ENCODE measurements around the gene OLIG2. TPM values are rescaled to one million over a fixed set of nuclear protein-coding genes. Genes with fewer than 3 reads are reported as not detected.

Gene OLIG2
- not detected for polyA plus RNA-seq

- peaks cover 60 to 63% of the 10 kb centered on the region in 2 donors for H3K4me1 Mint-ChIP-seq
- peak within 1 kb of the TSS; percentile 47 to 70 (median 60) for H3K4me3 Mint-ChIP-seq
- peak within 1 kb of the TSS in 4 of 6 donors; percentile 40 to 84 (median 52) for H3K27ac Mint-ChIP-seq
- peaks cover 0 to 6% (median 0%) of the 10 kb centered on the region in 3 donors for H3K36me3 Mint-ChIP-seq
- DNase-seq, result no peak
- H3K9me3 Mint-ChIP-seq, result peaks cover 0 to 7% (median 0%) of the 10 kb centered on the region in 6 donors
- peaks cover 58 to 71% (median 61%) of the 10 kb centered on the region in 3 donors for H3K27me3 Mint-ChIP-seq (ENCODE audit: low read depth in 3 of 3)
These were observed at the start of gene OLIG2 for GRCh38 chr21:33025489-33026442. Gene OLIG2, plus strand, starts transcription at chr21:33025935. Its CDS starts 928 bp downstream, at chr21:33026863.

- peaks cover 4 to 11% (median 4%) of the 10 kb centered on the region in 3 donors for H3K27me3 Mint-ChIP-seq (ENCODE audit: low read depth in 3 of 3)
- DNase-seq, result no peak
These were observed 48.9 kb upstream of the OLIG2 start for GRCh38 chr21:32976791-32977190.

GRCh38 chr21:32977216-32977615, 48.5 kb upstream of the OLIG2 start:
- no peak overlapping the region for H3K27ac Mint-ChIP-seq

More at GRCh38 chr21:32976791-32977190, 48.9 kb upstream of the OLIG2 start:
- no peak overlapping the region for H3K27ac Mint-ChIP-seq
- no peaks in the 10 kb centered on the region for H3K4me1 Mint-ChIP-seq
- H3K4me3 Mint-ChIP-seq, result no peak overlapping the region
- H3K9me3 Mint-ChIP-seq, result peaks cover 0 to 2% (median 0%) of the 10 kb centered on the region in 6 donors
- H3K36me3 Mint-ChIP-seq, result no peaks in the 10 kb centered on the region

GRCh38 chr21:32978331-32979270, 47.1 kb upstream of the OLIG2 start:
- peaks cover 4 to 9% (median 4%) of the 10 kb centered on the region in 3 donors for H3K27me3 Mint-ChIP-seq (ENCODE audit: low read depth in 3 of 3)

More at GRCh38 chr21:32977216-32977615, 48.5 kb upstream of the OLIG2 start:
- DNase-seq, result no peak
- Mint-ChIP-seq H3K36me3 (no peaks in the 10 kb centered on the region), H3K4me1 (no peaks in the 10 kb centered on the region), H3K27me3 (ENCODE audit: low read depth in 3 of 3) (peaks cover 4 to 11% (median 4%) of the 10 kb centered on the region in 3 donors), H3K9me3 (peaks cover 0 to 2% (median 0%) of the 10 kb centered on the region in 6 donors), H3K4me3 (no peak overlapping the region)

GRCh38 chr21:32979598-32980268, 46.0 kb upstream of the OLIG2 start:
- H3K4me1 Mint-ChIP-seq, result no peaks in the 10 kb centered on the region
- no peaks in the 10 kb centered on the region for H3K9me3 Mint-ChIP-seq
- H3K36me3 Mint-ChIP-seq, result no peaks in the 10 kb centered on the region
- DNase-seq, result no peak
- H3K27me3 Mint-ChIP-seq (ENCODE audit: low read depth in 3 of 3), result peaks cover 3 to 13% (median 4%) of the 10 kb centered on the region in 3 donors
- no peak overlapping the region for H3K4me3 Mint-ChIP-seq
- H3K27ac Mint-ChIP-seq, result no peak overlapping the region

More at GRCh38 chr21:32978331-32979270, 47.1 kb upstream of the OLIG2 start:
- Mint-ChIP-seq H3K9me3 (peaks cover 0 to 2% (median 0%) of the 10 kb centered on the region in 6 donors), H3K36me3 (no peaks in the 10 kb centered on the region), H3K4me1 (no peaks in the 10 kb centered on the region), H3K27ac (no peak overlapping the region), H3K4me3 (no peak overlapping the region)
- DNase-seq, result no peak

- no peak for DNase-seq
- H3K36me3 Mint-ChIP-seq, result no peaks in the 10 kb centered on the region
- no peaks in the 10 kb centered on the region for H3K9me3 Mint-ChIP-seq
- no peaks in the 10 kb centered on the region for H3K4me1 Mint-ChIP-seq
- peaks cover under 1 to 10% (median under 1%) of the 10 kb centered on the region in 3 donors for H3K27me3 Mint-ChIP-seq (ENCODE audit: low read depth in 3 of 3)
- H3K27ac Mint-ChIP-seq, result no peak overlapping the region
- H3K4me3 Mint-ChIP-seq, result no peak overlapping the region
These were observed 44.6 kb upstream of the OLIG2 start for GRCh38 chr21:32981096-32981495.

- DNase-seq, result no peak
- Mint-ChIP-seq H3K4me3 (no peak overlapping the region), H3K4me1 (peaks cover 0 to 4% of the 10 kb centered on the region in 2 donors), H3K27ac (no peak overlapping the region), H3K27me3 (ENCODE audit: low read depth in 3 of 3) (peaks cover 9 to 11% (median 11%) of the 10 kb centered on the region in 3 donors), H3K9me3 (no peaks in the 10 kb centered on the region), H3K36me3 (no peaks in the 10 kb centered on the region)
These were observed 35.1 kb upstream of the OLIG2 start for GRCh38 chr21:32990666-32991065.

GRCh38 chr21:32991361-32991760, 34.4 kb upstream of the OLIG2 start:
- H3K9me3 Mint-ChIP-seq, result no peaks in the 10 kb centered on the region
- DNase-seq, result no peak
- H3K27me3 Mint-ChIP-seq (ENCODE audit: low read depth in 3 of 3), result peaks cover 9 to 11% (median 11%) of the 10 kb centered on the region in 3 donors
- H3K4me3 Mint-ChIP-seq, result no peak overlapping the region
- H3K4me1 Mint-ChIP-seq, result peaks cover 0 to 4% of the 10 kb centered on the region in 2 donors
- no peaks in the 10 kb centered on the region for H3K36me3 Mint-ChIP-seq
- no peak overlapping the region for H3K27ac Mint-ChIP-seq

- Mint-ChIP-seq H3K4me1 (peaks cover 0 to 4% of the 10 kb centered on the region in 2 donors), H3K4me3 (no peak overlapping the region), H3K36me3 (peaks cover 0 to 6% (median 0%) of the 10 kb centered on the region in 3 donors), H3K27ac (no peak overlapping the region), H3K27me3 (ENCODE audit: low read depth in 3 of 3) (peaks cover 3 to 15% (median 13%) of the 10 kb centered on the region in 3 donors), H3K9me3 (no peaks in the 10 kb centered on the region)
- no peak for DNase-seq
These were observed 31.8 kb upstream of the OLIG2 start for GRCh38 chr21:32993894-32994293.

GRCh38 chr21:32994305-32994704, 31.4 kb upstream of the OLIG2 start:
- peaks cover 0 to 4% of the 10 kb centered on the region in 2 donors for H3K4me1 Mint-ChIP-seq
- DNase-seq, result peak in 1 of 3 donors; percentile 7
- H3K4me3 Mint-ChIP-seq, result no peak overlapping the region
- H3K27me3 Mint-ChIP-seq (ENCODE audit: low read depth in 3 of 3), result peaks cover 3 to 15% (median 13%) of the 10 kb centered on the region in 3 donors
- H3K9me3 Mint-ChIP-seq, result no peaks in the 10 kb centered on the region
- peaks cover 0 to 6% (median under 1%) of the 10 kb centered on the region in 3 donors for H3K36me3 Mint-ChIP-seq
- no peak overlapping the region for H3K27ac Mint-ChIP-seq

- Mint-ChIP-seq H3K4me1 (no peaks in the 10 kb centered on the region), H3K27me3 (ENCODE audit: low read depth in 3 of 3) (peaks cover 0 to 14% (median 7%) of the 10 kb centered on the region in 3 donors), H3K4me3 (no peak overlapping the region), H3K27ac (no peak overlapping the region), H3K36me3 (no peaks in the 10 kb centered on the region), H3K9me3 (no peaks in the 10 kb centered on the region)
- no peak for DNase-seq
These were observed 18.0 kb upstream of the OLIG2 start for GRCh38 chr21:33007747-33008146.

GRCh38 chr21:33008333-33009051, 17.2 kb upstream of the OLIG2 start:
- Mint-ChIP-seq H3K36me3 (peaks cover 0 to 4% (median 0%) of the 10 kb centered on the region in 3 donors), H3K4me3 (no peak overlapping the region), H3K4me1 (no peaks in the 10 kb centered on the region), H3K27ac (no peak overlapping the region), H3K27me3 (ENCODE audit: low read depth in 3 of 3) (peaks cover 0 to 14% (median 7%) of the 10 kb centered on the region in 3 donors), H3K9me3 (no peaks in the 10 kb centered on the region)
- no peak for DNase-seq
